IPS DF 19.7 (cell line): ENCODE results near the gene TNFRSF8.

ENCODE experiments used
- DNase-seq: peaks from one replicate; pipeline ENCODE4 v3.0.0-alpha.2; 2013; ENCODE audit warnings: low read depth, low spot score

TNFRSF8 gene

DNA sequence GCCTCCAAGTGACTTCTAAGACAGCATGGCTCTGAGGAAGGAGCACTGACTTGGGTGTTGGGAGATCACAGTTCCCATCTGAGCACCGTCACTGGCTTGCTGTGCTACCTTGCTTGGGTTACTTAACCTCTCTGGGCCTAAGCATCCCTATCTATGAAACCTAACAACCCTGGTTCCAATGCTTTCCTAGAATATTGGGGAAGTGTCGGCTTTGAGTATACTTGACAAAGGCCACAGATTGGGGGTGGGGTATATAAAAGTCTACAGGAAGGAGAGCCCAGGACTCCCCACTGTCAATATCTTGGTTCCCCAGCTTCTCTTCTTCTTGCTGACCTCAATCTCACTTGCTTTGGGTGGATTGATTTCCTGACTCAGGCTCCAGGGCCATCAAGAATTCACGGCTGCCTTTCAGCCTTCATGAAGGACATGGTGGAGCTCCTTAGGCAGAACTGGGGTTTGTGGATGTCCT, 110.0 kb downstream of the TNFRSF8 start:
- DNase-seq: no peak

DNA sequence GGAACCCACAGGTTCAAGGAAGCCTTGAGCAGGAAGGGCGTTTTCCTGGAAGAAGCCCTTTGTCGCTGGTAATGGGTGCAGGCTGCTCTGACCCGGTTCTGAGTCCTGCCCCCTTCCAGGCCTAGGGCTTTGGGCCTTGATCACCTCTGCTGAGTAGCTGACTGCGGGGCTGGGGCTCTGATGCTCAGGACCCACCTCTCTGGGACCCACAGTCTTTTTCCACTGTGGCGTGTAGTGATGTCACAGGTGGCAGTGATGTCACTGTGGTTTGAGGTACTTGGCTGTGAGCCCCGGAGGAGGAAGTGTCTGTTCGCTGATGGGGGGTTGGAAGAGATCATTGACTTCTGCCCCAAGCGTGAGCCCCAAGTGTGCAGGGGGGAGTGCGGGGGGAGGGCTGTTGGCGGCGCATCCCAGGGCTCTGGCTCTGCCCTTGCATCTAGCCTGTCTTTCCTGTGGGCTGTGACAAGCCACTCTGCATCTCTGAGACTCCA, 110.6 kb downstream of the TNFRSF8 start:
- no peak for DNase-seq

DNA sequence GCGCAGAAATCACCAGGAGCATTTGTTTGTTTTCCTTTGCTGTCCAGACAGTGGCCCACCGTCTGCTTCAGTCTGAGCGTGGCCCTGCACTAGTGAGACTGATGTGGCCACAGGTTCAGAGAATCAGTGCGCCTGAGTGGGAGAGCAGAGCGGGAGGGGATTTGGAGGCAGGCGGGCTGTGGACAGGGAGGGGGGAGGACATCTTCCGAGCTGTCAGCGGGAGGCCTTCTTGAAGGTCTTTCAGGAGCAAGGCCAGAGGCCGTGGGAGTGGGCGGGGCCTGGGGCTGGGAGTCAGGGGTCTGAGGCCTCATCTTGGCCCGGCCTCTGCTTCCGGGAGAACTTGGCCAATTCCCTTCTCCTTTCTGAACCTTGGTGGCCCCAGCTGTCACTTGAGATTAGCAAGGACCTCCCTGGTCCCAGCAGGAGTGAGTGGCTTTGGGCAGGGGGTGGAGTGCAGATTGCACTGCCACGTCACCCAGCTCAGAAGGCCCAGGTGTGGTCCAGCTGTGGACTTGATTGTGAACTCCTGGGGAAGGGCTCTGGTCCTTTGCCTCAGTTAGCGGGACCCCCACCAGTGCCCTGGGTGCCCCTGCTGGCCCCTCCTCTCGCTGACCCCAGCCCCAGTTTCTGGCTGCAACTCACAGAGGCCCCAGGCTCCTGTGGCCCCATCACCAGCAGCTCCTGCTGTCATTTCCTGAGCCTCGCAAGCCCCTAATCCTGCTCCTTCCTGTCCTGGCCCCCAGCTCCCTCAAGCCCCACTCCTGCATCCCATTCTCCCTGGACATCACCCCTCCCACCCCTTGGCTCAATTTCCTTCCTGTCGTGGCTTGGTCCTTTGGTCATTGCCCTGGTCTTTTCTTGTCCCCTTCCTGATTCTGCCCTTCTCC, 112.1 kb downstream of the TNFRSF8 start:
- no peak for DNase-seq

DNA sequence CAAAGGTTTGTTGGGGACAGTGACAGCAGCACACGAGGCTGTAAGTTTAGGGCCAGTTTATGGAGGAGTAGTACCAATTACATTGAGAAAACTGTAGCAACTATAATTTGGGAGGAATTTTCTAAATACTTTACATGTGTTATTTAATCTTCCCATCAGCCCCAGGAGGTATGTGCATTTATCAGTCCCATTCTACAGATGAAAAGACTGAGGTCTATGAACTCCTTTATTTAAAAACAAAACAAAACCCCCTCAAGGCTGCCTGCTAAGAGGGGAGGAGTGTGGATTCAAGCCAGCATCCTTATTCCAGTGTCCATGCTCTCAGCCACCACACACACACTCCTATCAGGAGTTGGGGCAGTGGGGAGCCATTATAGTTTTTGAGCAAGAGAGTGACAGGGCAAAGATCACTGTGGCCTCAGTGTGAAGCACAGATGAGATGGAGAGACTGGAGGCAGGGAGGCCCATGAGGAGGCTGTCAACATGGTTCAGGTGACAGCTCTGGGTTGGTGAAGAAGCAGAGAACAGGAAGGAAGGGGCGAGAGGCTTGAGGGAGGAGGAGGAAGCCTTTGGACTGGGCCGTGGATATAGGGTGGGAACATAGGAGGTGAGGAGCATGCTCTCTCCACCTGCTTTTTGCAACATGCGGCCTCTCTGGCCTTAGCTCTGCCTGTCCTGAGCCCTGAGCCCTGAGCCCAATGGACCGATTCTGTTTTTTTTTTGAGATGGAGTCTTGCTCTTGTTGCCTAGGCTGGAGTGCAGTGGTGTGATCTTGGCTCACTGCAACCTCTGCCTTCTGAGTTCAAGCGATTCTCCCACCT, 113.4 kb downstream of the TNFRSF8 start:
- no peak for DNase-seq

DNA sequence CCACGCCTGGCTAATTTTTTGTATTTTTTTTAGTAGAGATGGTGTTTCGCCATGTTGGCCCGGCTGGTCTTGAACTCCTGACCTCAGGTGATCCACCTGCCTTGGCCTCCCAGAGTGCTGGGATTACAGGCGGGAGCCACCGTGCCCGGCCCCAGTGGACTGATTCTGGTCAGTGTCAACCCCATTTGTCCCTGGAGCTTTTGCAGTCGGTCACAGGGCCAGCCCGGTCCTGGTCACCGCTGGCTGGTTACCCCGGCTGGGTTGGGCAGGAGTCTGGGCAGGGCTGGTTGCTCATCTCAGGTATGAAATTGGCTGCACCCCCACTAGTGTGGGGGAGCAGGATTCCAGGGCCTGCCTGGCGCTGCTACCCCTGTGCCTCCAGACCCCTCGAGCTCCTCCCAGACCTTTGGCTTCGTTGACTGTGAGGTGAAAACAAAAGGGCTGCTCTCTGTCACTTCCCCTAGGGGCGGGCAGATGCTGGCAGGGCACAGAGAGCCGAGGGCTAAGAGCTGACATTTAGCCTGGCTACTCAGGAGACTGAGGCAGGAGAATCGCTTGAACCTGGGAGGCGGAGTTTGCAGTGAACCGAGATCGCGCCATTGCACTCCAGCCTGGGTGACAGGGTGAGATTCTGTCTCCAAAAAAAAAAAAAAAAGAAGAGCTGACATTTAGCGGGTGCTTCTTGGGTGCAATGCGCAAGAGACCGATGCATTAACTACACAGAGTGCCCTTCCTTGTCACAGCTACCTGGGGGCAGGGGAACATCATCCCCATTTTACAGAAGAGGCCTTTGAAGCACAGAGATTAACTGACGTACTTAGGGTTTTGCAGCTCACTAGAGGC, 114.3 kb downstream of the TNFRSF8 start:
- DNase-seq: no peak

DNA sequence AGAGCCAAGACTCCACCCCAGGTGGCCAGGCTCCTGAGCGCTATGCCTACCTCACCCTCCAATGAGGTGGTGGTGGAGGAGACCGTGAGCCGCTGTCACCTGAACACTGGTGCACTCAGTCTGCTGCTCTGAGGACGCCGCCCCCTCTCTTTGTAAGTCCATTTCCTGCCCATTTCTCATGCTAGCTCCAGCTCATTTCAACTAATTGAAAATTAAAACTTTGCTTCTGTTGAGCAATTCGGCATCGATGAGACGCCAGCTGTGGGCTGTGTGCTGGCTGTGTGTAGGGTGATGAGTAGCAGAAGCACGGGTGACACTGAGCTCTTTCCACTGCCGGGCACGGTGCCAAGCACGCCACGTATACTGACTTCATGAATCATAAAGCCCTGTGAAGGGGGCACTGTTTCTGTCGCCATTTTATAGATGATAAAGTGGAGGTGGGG, 114.9 kb downstream of the TNFRSF8 start:
- no peak for DNase-seq

DNA sequence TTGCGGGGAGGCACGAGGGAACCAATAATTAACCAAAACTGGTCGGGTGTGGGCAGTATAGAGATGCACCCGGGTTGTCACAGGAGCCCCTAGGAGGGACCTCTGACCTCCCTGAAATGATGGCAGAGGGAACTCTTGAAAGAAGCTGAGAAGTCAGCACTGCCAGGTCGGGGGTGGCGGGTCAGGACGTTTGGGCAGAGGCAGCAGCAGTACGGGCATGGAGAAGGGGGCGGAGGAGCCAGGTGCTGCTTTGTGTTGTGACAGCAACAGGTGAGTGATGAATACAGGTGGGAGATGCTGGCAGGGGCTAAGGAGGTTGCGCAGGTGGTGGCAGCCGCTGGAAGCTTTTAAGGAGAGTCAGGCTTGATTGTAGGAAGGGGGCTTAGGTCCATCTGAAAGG, 115.4 kb downstream of the TNFRSF8 start:
- DNase-seq: no peak

DNA sequence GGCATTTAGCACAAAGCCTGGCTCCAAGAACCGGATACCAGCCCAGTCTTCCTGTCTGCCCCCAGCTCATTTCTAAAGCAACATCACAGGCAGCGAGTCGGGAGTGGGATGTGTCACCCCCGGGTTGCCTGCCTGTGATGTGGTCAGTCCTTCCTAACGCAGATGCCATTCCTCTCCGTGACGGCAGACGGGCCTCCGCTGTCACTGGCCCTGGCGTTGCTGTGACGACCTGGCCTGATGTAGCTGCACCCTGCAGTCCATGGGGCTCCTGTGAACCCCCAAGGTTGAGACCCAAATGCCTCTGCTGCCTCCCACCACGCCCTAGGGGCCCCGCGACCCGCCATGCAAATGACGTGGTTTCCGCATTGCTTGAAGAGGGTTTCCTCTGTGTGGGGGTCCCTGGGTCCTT, 116.0 kb downstream of the TNFRSF8 start:
- no peak for DNase-seq

DNA sequence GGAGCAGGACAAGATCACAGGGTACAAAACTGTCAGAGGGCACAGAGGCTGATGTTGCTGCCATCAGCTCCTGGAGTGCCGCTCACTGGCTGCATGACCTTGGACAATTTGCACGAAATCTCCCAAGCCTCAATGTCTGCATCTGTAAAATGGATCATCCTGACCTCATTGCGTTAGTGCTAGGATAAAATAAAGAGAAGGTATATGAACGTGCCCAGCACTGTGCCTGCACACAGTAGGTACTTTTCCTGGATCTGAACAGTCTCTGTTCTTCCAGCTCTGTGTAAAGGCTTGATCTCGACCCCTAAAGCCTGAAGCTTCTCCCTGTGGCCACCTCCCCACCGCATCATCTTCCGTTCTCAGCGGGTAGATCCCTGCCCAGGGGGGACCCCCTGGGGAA, 116.6 kb downstream of the TNFRSF8 start:
- DNase-seq: no peak

DNA sequence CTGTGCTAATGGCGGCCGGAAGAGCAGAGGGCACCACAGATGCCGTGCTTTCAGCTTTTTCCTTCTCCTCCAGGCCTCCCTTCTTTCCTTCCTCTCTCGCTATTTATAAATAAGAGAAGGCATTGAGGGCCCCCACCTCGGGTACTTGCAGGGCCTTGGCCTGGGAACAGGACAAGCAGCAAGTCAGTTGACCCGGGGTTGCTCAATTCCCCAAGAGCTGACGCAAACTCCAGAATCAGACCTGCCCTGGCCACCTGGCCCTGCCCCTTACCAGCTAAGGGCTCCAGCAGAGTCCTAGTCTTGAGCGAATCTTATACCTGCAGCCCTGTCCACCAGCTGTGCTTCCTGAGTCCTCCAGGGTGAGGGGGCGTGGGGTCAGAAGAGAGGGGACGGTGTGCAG, 117.2 kb downstream of the TNFRSF8 start:
- no peak for DNase-seq

DNA sequence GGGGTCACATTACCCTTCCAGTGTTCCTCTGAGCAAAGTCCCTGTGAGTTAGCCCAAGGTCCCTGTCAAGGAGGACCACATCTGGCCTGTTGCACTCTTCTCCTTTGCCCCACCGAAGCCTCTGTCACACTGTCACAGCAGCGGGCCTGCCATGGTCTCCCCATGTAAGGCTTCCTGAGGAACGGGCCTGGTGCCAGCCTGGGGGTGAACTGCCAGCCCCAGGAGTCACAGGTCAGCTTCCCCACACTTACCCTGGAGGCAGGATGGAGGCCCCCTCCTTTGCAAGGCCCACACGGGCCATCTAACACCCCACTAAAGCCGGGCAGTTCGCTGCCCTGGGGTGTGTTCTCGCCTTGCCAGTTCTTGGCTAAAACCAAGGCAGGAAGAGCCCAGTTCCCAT, 117.8 kb downstream of the TNFRSF8 start:
- DNase-seq: no peak

DNA sequence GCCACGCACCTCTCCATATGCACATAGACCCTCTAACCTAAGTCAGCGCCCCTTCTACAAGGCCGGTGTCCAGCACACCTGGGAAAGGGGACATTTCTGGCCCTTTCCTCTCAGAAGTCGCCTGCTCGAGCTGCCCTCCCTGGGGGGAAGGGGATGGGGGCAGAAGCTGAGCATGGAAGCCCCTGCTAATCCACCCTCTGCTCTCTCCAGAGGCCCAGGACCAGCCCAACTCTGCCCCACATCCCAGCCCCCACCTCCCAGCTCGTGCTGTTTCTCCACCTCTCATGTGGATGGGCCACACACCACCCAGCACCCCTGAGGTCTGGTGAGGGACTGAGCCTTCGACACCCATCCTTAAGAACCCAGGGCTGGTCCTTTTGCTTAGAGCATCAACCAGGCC, 118.5 kb downstream of the TNFRSF8 start:
- no peak for DNase-seq

DNA sequence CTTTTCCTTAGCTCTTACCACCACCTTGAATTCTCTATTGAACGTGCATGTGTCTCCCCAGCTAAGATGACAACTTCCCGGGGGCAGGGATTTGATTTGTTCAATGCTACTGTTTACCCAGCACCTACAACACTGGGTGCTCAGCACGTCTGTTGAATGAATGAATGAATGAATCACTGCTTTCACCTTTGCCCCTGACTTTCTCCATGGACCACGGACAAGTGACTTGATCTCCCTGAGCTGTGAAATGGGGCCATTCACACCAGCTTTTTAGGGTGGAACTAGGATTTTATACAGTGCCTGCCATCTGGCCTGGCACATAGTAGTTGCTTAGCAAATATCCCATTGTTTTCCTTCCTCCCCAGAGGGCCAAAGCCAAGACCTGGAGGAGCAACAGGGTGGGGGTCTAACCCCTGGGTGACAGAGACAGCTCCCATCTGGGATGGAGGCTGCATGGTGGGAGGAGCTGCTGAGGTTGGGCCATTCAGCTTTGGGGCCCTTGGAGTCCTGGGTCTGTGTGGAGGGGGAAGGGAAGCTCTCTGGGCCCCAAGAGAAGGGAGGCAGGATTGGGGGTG, 119.4 kb downstream of the TNFRSF8 start:
- DNase-seq: no peak

DNA sequence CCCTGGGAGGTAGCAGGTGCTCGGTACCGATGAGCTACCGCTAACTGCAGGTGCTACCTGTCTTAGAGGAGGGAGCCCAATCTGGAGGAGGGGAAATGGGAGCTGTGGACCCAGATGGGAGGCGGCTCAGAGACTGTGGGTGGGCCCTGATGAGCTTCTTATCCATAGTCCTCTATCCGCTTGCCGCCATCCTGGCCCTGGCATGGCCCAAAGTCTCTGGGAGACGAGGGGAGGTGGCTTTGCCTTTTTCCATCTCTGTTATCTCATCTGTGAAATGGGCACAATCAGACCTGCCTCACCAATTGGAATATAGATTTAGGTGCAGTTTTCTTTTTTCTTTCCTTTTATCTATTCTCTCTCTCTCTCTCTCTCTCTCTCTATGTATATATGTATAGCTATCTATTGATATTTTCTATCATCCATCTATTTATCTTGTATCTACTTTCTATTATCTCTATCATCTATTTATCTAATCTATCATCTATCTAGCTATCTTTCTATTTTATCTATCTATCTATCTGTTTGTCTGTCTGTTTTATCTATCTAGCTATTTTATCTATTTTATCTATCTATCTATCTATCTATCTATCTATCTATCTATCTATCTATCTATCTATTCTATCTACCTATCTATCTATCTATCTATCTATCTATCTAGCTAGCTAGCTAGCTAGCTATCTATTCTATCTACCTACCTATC, 120.1 kb downstream of the TNFRSF8 start:
- DNase-seq: no peak

DNA sequence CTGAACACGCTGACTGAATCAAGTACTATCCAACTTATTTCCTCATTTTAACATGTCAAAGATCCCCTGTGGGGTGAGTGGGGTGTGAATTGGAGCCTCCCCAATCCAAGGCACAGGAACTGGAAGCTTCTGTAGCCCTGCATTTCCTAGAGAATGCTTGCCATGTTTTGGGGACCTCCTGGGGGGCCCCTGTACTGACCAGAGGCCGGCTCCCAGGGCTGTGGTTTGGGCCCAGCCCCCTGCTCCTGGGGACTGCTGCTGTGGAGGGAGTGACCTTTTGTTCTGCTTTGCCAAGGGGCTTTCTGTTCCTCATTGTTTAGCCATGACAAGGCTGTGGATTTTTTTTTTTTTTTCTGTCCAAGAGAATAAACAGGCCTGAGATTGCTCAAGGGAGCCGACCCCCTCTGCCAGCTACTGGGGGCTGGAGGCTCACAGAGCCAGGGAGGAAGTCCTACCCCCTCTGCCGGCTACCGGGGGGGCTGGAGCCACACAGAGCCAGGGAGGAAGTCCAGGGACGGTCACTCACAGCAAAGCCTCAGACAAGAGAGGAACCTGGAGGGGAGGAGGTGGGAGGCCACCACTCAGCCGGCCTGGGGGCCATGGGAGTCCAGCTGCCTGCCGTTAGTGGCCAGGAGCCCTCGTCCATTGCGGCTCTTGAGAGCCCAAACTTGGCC, 121.0 kb downstream of the TNFRSF8 start:
- DNase-seq: no peak

DNA sequence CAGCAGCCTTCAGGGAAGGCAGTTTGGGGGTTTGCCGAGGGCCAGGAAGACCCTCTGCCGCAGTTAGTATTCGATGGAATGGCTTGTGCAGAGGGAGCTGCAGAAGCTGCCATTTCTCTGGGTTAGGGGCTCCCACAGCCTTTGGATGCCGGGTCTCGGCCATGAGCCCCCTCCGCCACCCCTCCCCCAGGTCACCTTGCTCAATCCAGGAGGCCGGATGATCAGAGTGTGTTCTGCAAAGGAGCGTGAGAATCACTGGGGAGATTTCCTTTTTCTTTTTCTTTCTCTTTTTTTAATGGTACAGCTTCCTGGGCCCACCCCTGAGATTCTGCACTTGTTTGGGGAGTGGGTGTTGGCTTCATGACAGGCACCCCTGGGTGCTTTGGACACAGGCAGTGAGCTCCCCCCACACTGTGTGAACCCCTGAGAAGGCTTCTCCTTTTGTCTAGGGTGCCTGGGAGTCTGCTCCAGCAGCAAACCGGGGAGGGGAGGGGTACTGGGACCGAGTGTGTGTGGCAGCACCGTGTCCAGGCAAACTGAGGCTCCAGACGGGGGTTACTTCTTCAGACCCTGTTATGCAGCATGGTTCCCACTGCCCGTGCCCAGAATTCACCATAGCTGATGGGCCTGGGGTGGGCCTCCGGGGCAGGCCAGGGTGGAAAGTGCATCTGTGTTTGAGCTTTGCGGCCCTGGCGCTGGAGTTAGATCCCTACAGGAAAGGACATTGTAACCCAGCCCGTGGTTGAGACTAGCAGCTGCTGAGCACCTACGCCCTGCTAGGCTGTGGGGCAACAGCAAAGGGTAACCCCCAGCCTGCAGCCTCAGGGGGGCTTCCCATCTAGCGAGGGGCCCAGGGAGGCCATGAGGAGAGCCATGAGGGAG, 122.2 kb downstream of the TNFRSF8 start:
- no peak for DNase-seq

DNA sequence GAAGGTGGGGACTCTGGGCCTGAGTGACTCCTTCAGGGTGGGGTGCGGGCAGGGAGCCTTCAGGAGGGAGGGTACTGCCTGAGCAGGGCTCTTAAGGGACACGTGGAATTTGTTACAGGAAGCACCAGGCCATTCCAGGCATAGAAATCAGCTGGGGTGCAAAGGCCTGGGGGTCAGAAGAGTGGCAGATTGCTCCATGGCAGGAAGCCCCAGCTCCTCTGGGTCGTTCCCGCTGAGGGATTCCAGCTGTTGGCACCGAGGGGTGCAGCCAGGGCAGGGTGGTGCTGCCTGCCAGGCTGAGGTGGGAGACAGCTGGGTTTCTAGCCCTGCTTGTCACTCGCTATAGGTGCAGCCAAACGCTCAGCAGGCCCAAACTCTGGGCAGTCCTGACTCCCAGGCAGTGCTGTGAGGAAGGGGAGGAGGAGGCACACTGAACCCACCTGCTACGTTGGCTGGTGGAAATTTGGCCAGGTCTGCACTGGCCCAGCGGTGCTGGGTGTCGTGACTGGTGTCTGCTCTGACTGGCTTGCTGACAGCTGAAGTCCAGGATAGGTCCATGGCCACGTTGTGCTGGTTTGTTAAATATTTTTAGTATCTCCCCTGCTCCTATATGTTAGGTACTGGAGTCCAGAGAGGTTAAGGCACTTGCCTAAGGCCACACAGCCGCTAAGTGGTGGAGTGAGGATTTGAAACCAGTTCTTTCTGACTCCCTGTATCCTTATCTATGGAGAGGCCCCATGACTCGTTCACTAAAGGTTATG, 123.0 kb downstream of the TNFRSF8 start:
- DNase-seq: no peak

DNA sequence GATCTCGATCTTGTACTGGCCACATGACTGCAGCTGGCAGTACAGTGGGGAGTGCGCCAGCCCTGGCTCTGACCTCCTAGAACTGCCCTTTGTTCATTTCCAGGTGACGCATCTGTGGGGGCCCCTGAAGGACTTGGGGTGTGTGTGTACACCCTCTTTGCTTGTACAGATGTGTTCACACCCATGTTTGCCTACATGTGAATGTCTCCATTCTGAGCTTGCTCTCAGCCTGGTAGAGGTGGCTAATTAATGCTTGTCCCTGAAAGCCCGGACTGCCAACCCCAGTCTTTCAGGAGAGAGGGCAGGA, 123.5 kb downstream of the TNFRSF8 start:
- DNase-seq: no peak
